HG03457 (cell line): ENCODE measurements around the gene COG8.
"Not testable (repeated sequence)": the region's sequence is repeated elsewhere in the genome, so short reads cannot be mapped to it uniquely, and the experiment has no call there.

Experiments
- ATAC-seq: cut with Tn5 transposase; IDR thresholded peaks from one replicate; pipeline ENCODE4 v1.9.1; 2021; ENCODE audit warnings: moderate number of reproducible peaks; ENCODE audit not compliant: unreplicated experiment

COG8 gene

GRCh38 chr16:69339289-69340094 is at the start of gene COG8, which contains the start of gene NIP7:
Gene COG8 (minus strand): TSS chr16:69339564. CDS start chr16:69339552, 12 bp downstream.
Gene NIP7 (plus strand): TSS chr16:69339772. CDS start chr16:69339830, 58 bp downstream.
- peak; percentile 65 for ATAC-seq

- ATAC-seq, result no peak
Measured at GRCh38 chr16:69386596-69386995, 47.2 kb upstream of the COG8 start.

- no peak for ATAC-seq
Measured at GRCh38 chr16:69384974-69385373, 45.6 kb upstream of the COG8 start.

GRCh38 chr16:69382421-69382820 is 43.1 kb upstream of the COG8 start:
- no peak for ATAC-seq

GRCh38 chr16:69381231-69381630 is 41.9 kb upstream of the COG8 start:
- no peak for ATAC-seq

GRCh38 chr16:69378760-69379159 is 39.4 kb upstream of the COG8 start:
- no peak for ATAC-seq

- no peak for ATAC-seq
Measured at GRCh38 chr16:69378036-69378435, 38.7 kb upstream of the COG8 start.

GRCh38 chr16:69376393-69377059 is 37.2 kb upstream of the COG8 start:
- no peak for ATAC-seq

- no peak for ATAC-seq
Measured at GRCh38 chr16:69373019-69373418, 33.7 kb upstream of the COG8 start.

GRCh38 chr16:69371564-69371963 is 32.2 kb upstream of the COG8 start:
- ATAC-seq, result no peak

- ATAC-seq, result no peak
Measured at GRCh38 chr16:69368866-69369265, 29.5 kb upstream of the COG8 start.

GRCh38 chr16:69367980-69368379 is 28.6 kb upstream of the COG8 start:
- no peak for ATAC-seq

GRCh38 chr16:69366431-69366830 is 27.1 kb upstream of the COG8 start:
- ATAC-seq, result no peak

- no peak for ATAC-seq
Measured at GRCh38 chr16:69365901-69366300, 26.5 kb upstream of the COG8 start.

GRCh38 chr16:69364088-69364487 is 24.7 kb upstream of the COG8 start:
- no peak for ATAC-seq

- ATAC-seq, result no peak
Measured at GRCh38 chr16:69363281-69363717, 23.9 kb upstream of the COG8 start.

GRCh38 chr16:69360070-69360469 is 20.7 kb upstream of the COG8 start:
- ATAC-seq, result not testable (repeated sequence)

- no peak for ATAC-seq
Measured at GRCh38 chr16:69351309-69352027, 12.1 kb upstream of the COG8 start, which contains the start of gene TMED6. Gene TMED6 (minus strand): TSS chr16:69351786. CDS start chr16:69351753, 33 bp downstream.

GRCh38 chr16:69350536-69351133 is 11.3 kb upstream of the COG8 start:
- ATAC-seq, result no peak

- ATAC-seq, result no peak
Measured at GRCh38 chr16:69349536-69349935, 10.2 kb upstream of the COG8 start.

- ATAC-seq, result no peak
Measured at GRCh38 chr16:69348222-69348621, 8.9 kb upstream of the COG8 start.
